Uterus (tissue), 2 donors: Measurements from ENCODE around the gene ZNF33A.

ENCODE experiments used
- POLR2A ChIP-seq, 2 donors: fragments of 450-650 bp; IDR thresholded peaks; one replicate each; pipeline ENCODE4 v1.6.1; 2016; ENCODE audit warnings: antibody characterized with exemption in 2 of 2, mild to moderate bottlenecking in 1 of 2, moderate library complexity in 1 of 2
- TF ChIP-seq, protein P1 (sequence below), 4 experiments: fragments of 200-600 bp in 2 of 4; fragments of 450-650 bp in 2 of 4; sonication (generic) in 2 of 4; IDR thresholded peaks; one replicate each; pipeline ENCODE4 v1.5.1; 2016 to 2019; ENCODE audit warnings: antibody characterized with exemption in 4 of 4, mild to moderate bottlenecking in 2 of 4, moderate library complexity in 1 of 4

DNA sequence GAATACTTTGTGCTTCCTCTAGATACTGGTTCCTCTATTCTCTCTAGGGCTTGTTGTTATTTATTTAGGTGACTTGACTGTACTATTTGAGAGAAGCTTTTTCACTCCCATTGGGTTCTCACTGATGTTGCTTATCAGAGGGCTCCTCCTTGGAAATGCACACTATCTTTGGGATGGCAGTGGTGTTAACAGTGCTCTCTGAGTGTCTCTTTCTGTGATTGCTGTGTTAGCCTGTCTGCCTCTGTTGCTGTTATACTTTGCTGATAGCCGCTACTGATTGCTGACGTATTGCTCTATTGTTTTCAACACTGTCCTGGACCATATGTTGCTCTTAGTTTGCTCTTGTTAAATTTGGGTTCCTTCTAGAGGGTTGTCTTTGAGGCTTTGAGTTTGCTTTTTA lies 34.7 kb downstream of the ZNF33A start:
- TF ChIP-seq, protein P1, sequence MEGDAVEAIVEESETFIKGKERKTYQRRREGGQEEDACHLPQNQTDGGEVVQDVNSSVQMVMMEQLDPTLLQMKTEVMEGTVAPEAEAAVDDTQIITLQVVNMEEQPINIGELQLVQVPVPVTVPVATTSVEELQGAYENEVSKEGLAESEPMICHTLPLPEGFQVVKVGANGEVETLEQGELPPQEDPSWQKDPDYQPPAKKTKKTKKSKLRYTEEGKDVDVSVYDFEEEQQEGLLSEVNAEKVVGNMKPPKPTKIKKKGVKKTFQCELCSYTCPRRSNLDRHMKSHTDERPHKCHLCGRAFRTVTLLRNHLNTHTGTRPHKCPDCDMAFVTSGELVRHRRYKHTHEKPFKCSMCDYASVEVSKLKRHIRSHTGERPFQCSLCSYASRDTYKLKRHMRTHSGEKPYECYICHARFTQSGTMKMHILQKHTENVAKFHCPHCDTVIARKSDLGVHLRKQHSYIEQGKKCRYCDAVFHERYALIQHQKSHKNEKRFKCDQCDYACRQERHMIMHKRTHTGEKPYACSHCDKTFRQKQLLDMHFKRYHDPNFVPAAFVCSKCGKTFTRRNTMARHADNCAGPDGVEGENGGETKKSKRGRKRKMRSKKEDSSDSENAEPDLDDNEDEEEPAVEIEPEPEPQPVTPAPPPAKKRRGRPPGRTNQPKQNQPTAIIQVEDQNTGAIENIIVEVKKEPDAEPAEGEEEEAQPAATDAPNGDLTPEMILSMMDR (IDR thresholded peaks at IDR 0.05) = no peak
- no peak for TF ChIP-seq POLR2A (IDR thresholded peaks at IDR 0.05)
